ENCODE data around the gene DTX4.
"Not testable (repeated sequence)": the region's sequence is repeated elsewhere in the genome, so short reads cannot be mapped to it uniquely, and the experiment has no call there.

DTX4 gene

DNA sequence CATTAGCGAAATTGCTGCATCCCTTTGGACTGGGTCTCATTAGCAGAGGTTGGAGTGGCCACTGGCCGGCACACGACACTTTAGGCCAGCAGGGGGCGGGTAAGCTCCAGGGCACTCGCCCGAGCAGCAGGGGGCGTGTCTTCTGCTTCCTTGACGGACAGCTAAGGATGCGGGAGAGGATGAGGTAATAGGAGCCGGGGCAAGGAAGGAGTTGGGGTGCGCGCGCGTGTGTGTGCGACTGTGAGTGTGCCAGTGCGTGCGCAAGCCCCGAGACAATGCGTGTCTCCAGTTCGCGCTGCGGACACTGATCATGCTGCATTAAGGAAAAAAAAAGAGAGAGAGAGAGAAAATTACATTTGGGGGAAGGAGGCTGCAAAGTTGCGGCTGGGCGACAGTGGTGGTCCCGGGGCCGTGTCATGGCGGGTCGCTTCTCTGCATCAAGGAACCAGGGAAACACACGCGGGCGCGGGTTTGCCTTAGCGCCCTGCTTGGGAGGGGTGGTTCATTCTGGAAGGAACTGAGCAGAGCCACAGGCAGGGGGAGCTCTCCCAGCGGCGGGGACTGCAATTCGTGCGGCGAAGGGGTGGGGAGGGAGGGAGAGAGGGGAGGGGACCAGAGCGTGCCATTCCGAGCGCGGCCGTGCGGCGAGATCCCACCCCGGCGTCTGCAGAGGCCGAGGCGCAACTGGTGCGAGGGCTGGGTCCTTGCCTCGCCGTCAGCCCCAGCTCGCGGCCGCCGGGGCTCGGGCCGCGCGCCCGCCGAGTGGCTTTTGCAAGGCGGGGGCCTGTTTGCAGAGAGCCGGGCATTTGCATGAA lies at the start of gene DTX4:
TSS of gene DTX4 (plus strand) at position 625 of the 815 bp plus-strand sequence. CDS start 464 bp downstream, outside the sequence.
- H3K4me3 Mint-ChIP-seq, result peak within 1 kb of the TSS; percentile 79
- peak within 1 kb of the TSS; percentile 13 for H3K27ac Mint-ChIP-seq
- CTCF ChIA-PET, result interaction anchor here (0.6 to 3.5 kb wide), 27 partner anchors 11 to 530 kb away, joined by 3 to 49 read pairs (median 4); partner anchors contain the start of genes FAM111A, OR5A1 and PATL1
- H3K36me3 Mint-ChIP-seq, result no peaks in the 10 kb centered on the region
- peaks cover 7% of the 10 kb centered on the region for H3K4me1 Mint-ChIP-seq
- H3K9me3 Mint-ChIP-seq, result no peaks in the 10 kb centered on the region
- H3K27me3 Mint-ChIP-seq, result peaks cover 35% of the 10 kb centered on the region
- peak; percentile 94 for DNase-seq

DNA sequence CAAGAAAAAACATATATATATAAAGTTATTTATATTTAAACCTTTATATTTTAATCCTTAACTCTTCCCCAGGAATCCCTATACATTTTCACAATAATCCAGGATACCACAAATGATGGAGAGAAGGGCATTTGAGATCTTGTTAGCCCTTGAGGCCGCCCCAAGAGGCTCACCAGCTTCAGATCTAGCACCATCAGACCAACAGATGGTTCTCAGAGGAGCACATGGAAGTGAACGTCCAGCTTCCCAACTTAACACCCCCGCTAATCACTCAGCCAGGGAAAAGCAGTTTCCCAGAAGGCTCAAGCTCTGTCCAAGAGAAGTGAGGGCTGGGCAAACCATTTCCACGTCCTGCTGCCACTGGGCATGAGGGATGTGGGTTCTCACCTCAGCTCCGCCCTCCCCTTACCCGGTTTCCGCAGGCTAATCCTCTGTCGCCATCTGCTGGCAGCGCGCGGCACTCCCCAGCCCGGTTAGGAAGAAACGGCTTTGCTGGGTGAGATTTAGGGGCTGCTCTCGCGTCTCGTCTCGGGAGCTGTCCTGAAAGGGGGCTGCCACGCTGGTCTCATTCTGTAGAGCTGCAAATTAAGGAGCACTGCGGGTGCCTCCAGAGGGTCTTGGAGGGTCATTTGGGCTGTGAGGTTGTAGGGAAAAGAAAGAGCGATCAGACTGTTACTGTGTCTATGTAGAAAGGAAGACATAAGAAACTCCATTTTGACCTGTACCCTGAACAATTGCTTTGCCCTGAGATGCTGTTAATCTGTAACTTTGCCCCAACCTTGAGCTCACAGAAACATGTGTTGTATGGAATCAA lies 36.1 kb upstream of the DTX4 start:
- Mint-ChIP-seq H3K27ac (no peak overlapping the region), H3K36me3 (peaks cover 45% of the 10 kb centered on the region), H3K9me3 (peaks cover 22% of the 10 kb centered on the region), H3K27me3 (no peaks in the 10 kb centered on the region), H3K4me3 (no peak overlapping the region), H3K4me1 (peaks cover 17% of the 10 kb centered on the region)
- CTCF ChIA-PET, result interaction anchor here (0.7 to 3.2 kb wide), 21 partner anchors 8 to 425 kb away, joined by 3 to 31 read pairs (median 5); partner anchors contain the start of genes FAM111B and GLYATL1
- DNase-seq, result peak; percentile 92

DNA sequence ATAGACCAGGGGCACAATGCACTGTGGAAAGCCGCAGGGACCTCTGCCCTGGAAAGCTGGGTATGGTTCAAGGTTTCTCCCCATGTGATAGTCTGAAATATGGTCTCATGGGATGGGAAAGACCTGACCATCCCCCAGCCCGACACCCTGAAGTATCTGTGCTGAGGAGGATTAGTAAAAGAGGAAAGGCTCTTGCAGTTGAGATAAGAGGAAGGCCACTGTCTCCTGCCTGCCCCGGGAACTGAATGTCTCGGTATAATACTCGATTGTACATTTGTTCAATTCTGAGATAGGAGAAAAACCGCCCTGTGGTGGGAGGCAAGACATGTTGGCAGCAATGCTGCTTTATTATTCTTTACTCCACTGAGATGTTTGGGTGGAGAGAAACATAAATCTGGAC lies 35.4 kb upstream of the DTX4 start:
- H3K27ac Mint-ChIP-seq, H3K4me3 Mint-ChIP-seq, H3K27me3 Mint-ChIP-seq, DNase-seq: not testable (repeated sequence)
- peaks cover 16% of the 10 kb centered on the region for H3K9me3 Mint-ChIP-seq
- CTCF ChIA-PET, result interaction anchor here (1.1 to 3.2 kb wide), 17 partner anchors 8 to 424 kb away, joined by 3 to 31 read pairs (median 6); partner anchors contain the start of genes FAM111B and GLYATL1
- peaks cover 40% of the 10 kb centered on the region for H3K36me3 Mint-ChIP-seq
- peaks cover 24% of the 10 kb centered on the region for H3K4me1 Mint-ChIP-seq

DNA sequence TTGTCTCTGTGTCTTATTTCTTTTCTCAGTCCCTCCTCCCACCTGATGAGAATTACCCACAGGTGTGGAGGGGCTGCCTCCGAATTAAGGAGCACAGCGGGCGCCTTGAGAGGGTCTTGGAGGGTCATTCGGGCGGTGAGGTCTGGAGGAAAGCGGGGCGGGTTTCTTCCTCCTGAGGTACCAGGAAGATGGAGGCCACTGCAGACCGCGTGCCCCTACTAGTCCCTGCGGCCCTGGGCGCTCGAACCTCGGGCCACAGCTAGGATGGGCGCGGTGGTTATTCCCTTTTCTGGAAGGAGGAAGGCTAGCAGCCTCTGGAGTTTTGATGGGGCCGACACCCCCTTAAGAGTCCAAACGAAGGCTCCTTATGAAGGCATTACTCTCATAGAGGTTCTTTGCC lies 34.7 kb upstream of the DTX4 start:
- Mint-ChIP-seq H3K27me3 (no peaks in the 10 kb centered on the region), H3K27ac (no peak overlapping the region), H3K9me3 (peaks cover 10% of the 10 kb centered on the region), H3K4me1 (peaks cover 30% of the 10 kb centered on the region), H3K4me3 (no peak overlapping the region), H3K36me3 (peaks cover 33% of the 10 kb centered on the region)
- DNase-seq, result no peak
- CTCF ChIA-PET, result interaction anchor here (0.6 to 3.2 kb wide), 2 partner anchors 14 to 20 kb away, joined by 3 to 31 read pairs; no protein-coding TSS in a partner anchor

DNA sequence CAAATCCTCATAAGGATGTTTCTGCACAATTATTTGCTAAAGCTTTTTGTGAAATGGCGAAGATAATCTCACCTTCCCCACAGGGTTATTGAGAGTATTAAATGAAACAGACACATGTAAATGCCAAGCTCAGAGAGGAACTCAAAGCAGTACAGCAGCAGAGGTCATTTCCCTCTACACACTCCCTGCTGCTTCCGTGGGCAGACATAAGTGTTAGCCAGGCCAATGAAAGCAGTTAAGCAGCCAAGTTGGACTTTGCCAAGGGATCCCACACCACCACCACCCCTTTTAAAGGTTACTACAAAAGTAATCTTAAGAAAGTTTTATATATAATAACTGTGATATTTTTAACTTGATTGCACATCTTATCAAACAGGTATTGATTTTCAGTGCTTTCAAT lies 33.3 kb upstream of the DTX4 start:
- DNase-seq, result no peak
- Mint-ChIP-seq H3K27ac (no peak overlapping the region), H3K9me3 (no peaks in the 10 kb centered on the region), H3K27me3 (no peaks in the 10 kb centered on the region), H3K4me1 (peaks cover 40% of the 10 kb centered on the region), H3K4me3 (no peak overlapping the region), H3K36me3 (peaks cover 20% of the 10 kb centered on the region)
- CTCF ChIA-PET, result interaction anchor here (0.8 to 1.0 kb wide), 2 partner anchors 19 to 80 kb away, joined by 3 to 4 read pairs; no protein-coding TSS in a partner anchor

DNA sequence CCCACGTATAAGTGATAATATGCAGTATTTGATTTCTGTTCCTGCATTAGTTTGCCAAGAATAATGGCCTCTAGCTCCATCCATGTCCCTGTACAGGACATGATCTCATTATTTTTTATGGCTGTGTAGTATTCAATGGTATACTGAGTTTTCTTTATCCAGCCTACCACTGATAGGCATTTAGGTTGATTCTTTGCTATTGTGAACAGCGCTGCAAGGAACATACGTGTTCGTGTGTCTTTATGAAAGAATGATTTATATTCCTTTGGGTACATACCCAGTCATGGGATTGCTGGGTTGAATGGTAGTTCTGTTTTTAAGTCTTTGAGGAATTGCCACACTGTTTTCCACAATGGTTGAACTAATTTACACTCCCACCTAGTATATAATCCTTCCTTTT lies 30.7 kb upstream of the DTX4 start:
- peak overlapping the region; percentile 90 for H3K4me3 Mint-ChIP-seq
- CTCF ChIA-PET, result interaction anchor here (1.2 to 9.6 kb wide), 2 partner anchors 15 to 45 kb away, joined by 3 to 113 read pairs; no protein-coding TSS in a partner anchor
- DNase-seq, result no peak
- peaks cover 17% of the 10 kb centered on the region for H3K36me3 Mint-ChIP-seq
- peaks cover 49% of the 10 kb centered on the region for H3K4me1 Mint-ChIP-seq
- H3K27me3 Mint-ChIP-seq, result no peaks in the 10 kb centered on the region
- H3K27ac Mint-ChIP-seq, result peak overlapping the region; percentile 97
- H3K9me3 Mint-ChIP-seq, result no peaks in the 10 kb centered on the region

DNA sequence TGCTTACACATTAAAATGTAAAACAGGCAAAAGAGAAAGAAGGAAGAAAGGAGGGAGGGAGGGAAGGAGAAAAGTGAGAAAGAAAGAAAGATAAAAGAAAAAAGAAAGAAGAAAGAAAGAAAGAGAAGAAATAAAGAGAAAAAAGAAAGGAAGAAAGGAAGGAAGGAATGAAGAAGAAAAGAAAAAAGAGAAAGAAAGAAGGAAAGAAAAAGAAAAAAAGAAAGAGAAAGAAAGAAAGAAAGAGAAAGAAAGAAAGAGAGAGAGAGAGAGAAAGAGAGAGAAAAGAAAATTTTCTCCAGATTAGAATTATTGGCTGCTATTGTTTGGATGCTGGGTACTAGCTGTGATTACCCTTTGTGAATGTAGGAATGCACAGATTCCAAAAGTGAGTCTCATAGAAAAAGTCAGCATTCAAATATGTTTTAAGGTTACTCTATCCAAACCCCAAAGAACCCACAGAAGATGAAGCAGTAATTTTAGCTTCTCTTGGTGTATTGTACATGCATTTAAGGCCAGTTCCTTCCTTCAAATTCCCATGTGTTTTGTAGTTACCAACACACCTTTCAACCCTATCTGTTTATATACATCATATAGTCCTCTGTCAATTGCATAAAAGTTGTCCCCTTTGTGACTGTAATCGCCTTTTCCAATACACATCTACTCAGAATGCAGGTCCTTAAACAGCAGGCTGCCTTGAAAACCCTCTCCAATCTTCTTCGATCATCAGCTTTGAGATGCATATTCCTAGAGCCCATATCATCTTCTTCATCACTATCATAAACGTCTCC lies 30.1 kb upstream of the DTX4 start:
- CTCF ChIA-PET, result interaction anchor here (1.0 to 9.6 kb wide), 7 partner anchors 11 to 46 kb away, joined by 3 to 113 read pairs (median 4); partner anchors contain the start of genes DTX4 and FAM111B
- Mint-ChIP-seq H3K4me3 (peak overlapping the region; percentile 90), H3K4me1 (peaks cover 54% of the 10 kb centered on the region), H3K27me3 (no peaks in the 10 kb centered on the region), H3K36me3 (peaks cover 24% of the 10 kb centered on the region), H3K9me3 (no peaks in the 10 kb centered on the region), H3K27ac (peak overlapping the region; percentile 97)
- no peak for DNase-seq

DNA sequence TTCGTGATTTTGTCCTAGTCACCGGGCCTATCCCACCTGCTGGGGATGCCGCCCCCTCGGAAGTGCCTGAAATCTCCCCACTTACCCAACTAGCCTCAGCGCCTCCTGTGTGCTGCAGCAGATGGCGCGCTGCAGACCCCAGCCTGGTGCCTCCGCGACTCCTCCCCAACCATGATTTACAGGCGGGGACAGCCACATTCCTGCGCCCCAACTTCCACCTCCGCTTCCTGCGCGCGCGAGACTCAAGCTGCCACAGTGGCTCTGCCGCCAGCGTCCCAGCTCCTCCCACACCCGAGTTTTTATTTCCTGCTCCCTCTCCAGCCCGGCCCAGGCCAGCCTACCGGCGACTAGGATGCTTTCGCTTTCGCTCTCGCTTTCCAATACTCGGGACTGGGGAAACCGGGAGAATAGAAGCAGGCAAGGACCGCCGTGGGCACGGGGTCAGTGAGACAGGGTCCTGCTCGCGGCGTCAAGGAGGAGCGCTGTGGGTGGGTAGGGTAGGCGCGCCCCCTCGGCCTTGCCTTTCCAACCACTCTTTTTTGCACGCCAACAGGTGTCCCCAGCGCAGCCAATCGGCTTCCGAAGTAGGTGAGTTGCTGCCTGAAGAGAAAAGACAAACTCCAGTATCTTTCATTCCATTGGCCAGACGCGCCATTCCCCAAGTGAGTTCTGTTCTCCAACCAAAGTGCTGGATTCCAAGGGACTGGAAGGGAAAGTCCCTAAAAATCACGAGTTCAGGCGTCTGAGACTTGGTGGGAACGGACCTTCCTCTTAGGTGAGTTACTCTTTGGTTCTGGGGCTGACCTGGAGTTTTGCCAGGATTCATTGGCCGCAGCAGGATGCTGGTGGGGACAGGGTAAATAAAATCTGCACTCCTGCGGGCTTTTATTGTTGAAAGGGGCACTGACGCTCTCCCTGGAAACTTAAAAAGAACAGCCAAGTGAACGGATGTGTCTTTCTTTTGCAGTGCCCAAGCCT lies 29.1 kb upstream of the DTX4 start, which contains the start of gene FAM111A:
TSS of gene FAM111A (plus strand) at position 327 of the 978 bp plus-strand sequence. CDS start 6,017 bp downstream, outside the sequence.
- peaks cover 29% of the 10 kb centered on the region for H3K36me3 Mint-ChIP-seq
- H3K9me3 Mint-ChIP-seq, result no peaks in the 10 kb centered on the region
- peak; percentile 96 for DNase-seq
- H3K27ac Mint-ChIP-seq, result peak within 1 kb of the TSS; percentile 97
- peaks cover 64% of the 10 kb centered on the region for H3K4me1 Mint-ChIP-seq
- H3K4me3 Mint-ChIP-seq, result peak within 1 kb of the TSS; percentile 90
- CTCF ChIA-PET, result interaction anchor here (1.0 to 9.6 kb wide), 7 partner anchors 10 to 84 kb away, joined by 3 to 113 read pairs (median 4); partner anchors contain the start of genes DTX4 and FAM111B
- no peaks in the 10 kb centered on the region for H3K27me3 Mint-ChIP-seq

DNA sequence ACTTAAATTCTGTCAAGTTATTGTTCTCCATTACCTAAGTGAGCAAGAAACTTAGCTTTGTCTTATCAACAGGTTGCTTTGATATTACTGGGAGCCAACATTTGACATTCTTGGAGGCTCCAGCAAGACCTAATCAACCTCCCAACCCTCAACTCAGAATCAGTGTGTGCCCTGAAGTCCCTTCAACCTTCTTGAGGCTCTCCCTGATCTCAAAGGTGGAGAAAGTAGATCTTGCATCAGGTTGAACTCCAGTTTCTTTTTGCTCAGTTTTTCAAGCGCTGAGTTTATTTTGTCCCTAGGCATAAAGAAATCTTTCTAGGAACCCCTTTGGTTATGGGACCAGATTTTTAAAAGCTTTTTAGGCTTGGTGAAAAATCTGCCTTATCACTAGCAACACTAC lies 27.8 kb upstream of the DTX4 start:
- Mint-ChIP-seq H3K36me3 (peaks cover 39% of the 10 kb centered on the region), H3K9me3 (no peaks in the 10 kb centered on the region), H3K4me1 (peaks cover 76% of the 10 kb centered on the region), H3K27me3 (no peaks in the 10 kb centered on the region), H3K27ac (peak overlapping the region; percentile 97), H3K4me3 (peak overlapping the region; percentile 90)
- no peak for DNase-seq
- CTCF ChIA-PET, result interaction anchor here (1.0 to 9.6 kb wide), 7 partner anchors 9 to 86 kb away, joined by 3 to 113 read pairs (median 4); no protein-coding TSS in a partner anchor

DNA sequence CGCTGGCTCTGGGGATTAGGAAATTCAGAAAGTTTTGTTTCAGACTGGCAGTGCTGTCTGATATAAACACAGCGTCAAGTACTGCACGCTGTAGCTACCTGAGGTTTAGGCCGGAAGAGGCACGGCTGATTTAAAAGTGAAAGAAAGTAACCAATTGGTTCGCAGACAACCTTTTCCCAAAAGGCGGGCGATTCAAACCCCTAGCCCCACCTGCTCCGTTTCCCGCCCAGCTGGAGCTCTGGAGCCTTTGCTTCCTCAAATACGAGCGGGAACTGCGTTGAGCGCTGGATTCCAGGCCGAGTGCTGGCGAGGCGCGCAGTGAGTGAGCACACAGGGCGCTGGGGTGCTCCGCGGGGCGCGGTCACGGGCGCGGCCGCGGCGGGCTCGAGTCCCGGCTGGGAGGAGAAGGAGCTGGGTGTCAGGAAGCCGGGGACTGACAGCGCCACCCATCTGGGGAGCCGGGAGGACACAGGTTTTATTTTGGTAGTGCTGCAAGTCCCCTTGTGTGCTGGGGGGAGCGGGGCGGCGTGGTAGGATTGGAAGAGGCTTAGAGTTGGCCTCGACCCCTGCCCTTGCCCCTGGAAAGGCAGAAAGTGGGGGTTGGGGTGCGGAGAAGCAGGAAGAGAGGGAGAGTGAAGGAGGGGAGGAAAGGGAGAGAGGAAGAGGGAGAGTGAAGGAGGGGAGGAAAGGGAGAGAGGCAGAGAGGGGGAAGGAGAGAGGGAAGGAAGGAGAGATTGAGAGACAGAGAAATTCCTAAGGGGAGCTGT lies 27.2 kb upstream of the DTX4 start:
- no peaks in the 10 kb centered on the region for H3K9me3 Mint-ChIP-seq
- H3K36me3 Mint-ChIP-seq, result peaks cover 43% of the 10 kb centered on the region
- DNase-seq, result peak; percentile 88
- peaks cover 82% of the 10 kb centered on the region for H3K4me1 Mint-ChIP-seq
- peak overlapping the region; percentile 90 for H3K4me3 Mint-ChIP-seq
- CTCF ChIA-PET, result interaction anchor here (1.0 to 9.6 kb wide), 7 partner anchors 9 to 86 kb away, joined by 3 to 113 read pairs (median 4); no protein-coding TSS in a partner anchor
- H3K27ac Mint-ChIP-seq, result peak overlapping the region; percentile 97
- no peaks in the 10 kb centered on the region for H3K27me3 Mint-ChIP-seq

DNA sequence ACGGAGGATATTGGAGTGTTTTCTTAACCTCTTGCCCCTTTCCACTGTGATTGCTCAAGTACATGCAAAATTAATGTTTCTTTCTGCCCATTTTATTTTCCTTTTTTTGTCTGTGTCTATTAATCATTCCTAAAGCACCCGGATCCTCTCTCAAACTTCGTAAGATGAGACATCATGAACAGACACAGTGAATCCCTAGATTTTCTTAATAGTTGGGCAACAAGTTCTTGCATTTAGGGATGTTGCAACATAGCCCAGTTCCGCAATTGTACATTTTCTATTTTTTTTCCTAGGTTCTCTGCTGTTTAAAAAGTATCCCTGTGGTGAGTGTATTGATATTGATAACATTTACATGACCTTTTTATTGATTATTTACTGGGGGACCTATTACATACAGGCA lies 26.4 kb upstream of the DTX4 start:
- H3K4me3 Mint-ChIP-seq, result peak overlapping the region; percentile 90
- no peak for DNase-seq
- H3K27ac Mint-ChIP-seq, result peak overlapping the region; percentile 97
- no peaks in the 10 kb centered on the region for H3K9me3 Mint-ChIP-seq
- peaks cover 49% of the 10 kb centered on the region for H3K36me3 Mint-ChIP-seq
- CTCF ChIA-PET, result interaction anchor here (1.5 to 9.6 kb wide), 3 partner anchors 11 to 87 kb away, joined by 3 to 113 read pairs (median 4); no protein-coding TSS in a partner anchor
- H3K4me1 Mint-ChIP-seq, result peaks cover 88% of the 10 kb centered on the region
- no peaks in the 10 kb centered on the region for H3K27me3 Mint-ChIP-seq

All from activated naive CD4-positive, alpha-beta T cell treated with anti-CD3 and anti-CD28 coated beads, Interleukin-2, amount 10 ng/mL, durations not matched to agents 7 days and 5 days (primary cell).